Measurements from ENCODE around the gene RGS7. TPM values are rescaled to one million over a fixed set of nuclear protein-coding genes. Genes with fewer than 3 reads are reported as not detected.

RGS7 gene
- total and polyA plus RNA-seq, 2 of the 8 experiments (the other 6 are each of a cell fraction or from before 2014, with no cell fraction given) = 1.6 to 3.0 TPM

DNA sequence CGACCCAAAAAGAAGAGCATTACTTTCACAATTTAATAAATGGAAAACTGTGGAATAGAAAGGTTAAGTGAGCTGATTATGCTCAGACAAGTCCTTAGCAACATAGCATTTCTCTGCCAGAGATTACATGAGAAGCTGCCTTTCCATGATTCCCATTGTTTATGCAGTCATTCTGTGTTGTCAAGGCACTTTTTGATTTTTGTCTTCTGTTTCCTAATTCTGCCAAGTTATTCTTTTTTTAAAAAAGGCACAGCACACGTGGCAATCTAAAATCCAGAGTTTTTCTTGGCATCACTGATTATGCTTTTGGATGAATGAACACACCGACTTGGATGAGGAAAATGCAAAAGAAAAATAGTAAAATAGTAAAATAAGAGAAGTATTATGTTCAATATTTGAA lies 185.0 kb downstream of the RGS7 start (continued):
- TF ChIP-seq TCF12 (IDR thresholded peaks at IDR 0.05; ENCODE audit: low read depth, low read length) (no peak), SP4 (IDR thresholded peaks at IDR 0.05; ENCODE audit: low read length) (no peak), SIRT6 (IDR thresholded peaks at IDR 0.05; ENCODE audit: low read length) (no peak), YY1 (IDR thresholded peaks at IDR 0.05; ENCODE audit: low read depth, low read length) (no peak), CEBPB (IDR thresholded peaks at IDR 0.05; ENCODE audit: low read depth, low read length) (no peak), GTF2F1 (IDR thresholded peaks at IDR 0.05; ENCODE audit: borderline replicate concordance, low read depth, low read length) (no peak), KDM5A (IDR thresholded peaks at IDR 0.05; ENCODE audit: low read length) (no peak)
- TF ChIP-seq, protein P1, sequence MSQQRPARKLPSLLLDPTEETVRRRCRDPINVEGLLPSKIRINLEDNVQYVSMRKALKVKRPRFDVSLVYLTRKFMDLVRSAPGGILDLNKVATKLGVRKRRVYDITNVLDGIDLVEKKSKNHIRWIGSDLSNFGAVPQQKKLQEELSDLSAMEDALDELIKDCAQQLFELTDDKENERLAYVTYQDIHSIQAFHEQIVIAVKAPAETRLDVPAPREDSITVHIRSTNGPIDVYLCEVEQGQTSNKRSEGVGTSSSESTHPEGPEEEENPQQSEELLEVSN (IDR thresholded peaks at IDR 0.05) = no peak
